MM.1S (cell line): ENCODE data around the gene TRAK2.

Experiments used
- CTCF ChIP-seq: fragments of 300-600 bp; sonication (generic); IDR thresholded peaks from 2 replicates; pipeline ENCODE4 v1.5.1; 2016; ENCODE audit warnings: antibody characterized with exemption, low read length, mixed read lengths
- EZH2 ChIP-seq: fragments of 300-600 bp; sonication (generic); optimal IDR thresholded peaks from 2 replicates; pipeline ENCODE3; 2017; ENCODE audit warnings: low read depth, mild to moderate bottlenecking, antibody characterized with exemption, low read length, mixed read lengths
- EZH2phosphoT487 ChIP-seq: fragments of 300-600 bp; sonication (generic); IDR thresholded peaks from 2 replicates; pipeline ENCODE4 v1.6.1; 2018; ENCODE audit warnings: antibody characterized with exemption, low read length

DNA sequence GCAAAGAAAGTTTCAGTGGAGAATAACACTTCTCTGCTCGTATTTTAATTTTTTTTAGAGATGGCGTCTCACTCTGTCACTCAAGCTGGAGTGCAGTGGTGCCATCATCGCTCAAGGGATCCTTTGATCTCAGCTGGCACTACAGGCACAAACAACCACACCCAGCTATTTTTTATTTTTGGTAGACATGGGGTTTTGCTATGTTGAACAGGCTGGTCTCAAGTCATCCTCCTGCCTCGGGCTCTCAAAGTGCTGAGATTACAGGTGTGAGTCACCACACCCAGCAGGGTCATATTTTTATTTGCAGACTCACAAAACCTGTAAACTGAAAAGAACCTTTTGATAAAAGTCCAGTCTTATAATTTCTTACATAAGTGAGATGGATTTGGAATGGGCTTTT, 2.6 kb downstream of the TRAK2 start:
- TF ChIP-seq EZH2phosphoT487, result no peak
- TF ChIP-seq EZH2, result no peak
- no peak for TF ChIP-seq CTCF
